K562 (cell line): Measurements from ENCODE around the gene TRAPPC12. TPM values are rescaled to one million over a fixed set of nuclear protein-coding genes. Genes with fewer than 3 reads are reported as not detected.

Experiments used
- ATAC-seq: fragments of 200-7000 bp; cut with Tn5 transposase; 3 replicates; pipeline ENCODE4 v1.9.1; 2020; ENCODE audit warnings: moderate library complexity
- BruUV-seq: library from RNA; stranded (reverse); fragments of 400-500 nt; replicated peaks from 2 replicates; lab custom pipeline; 2021; lab: Mats Ljungman, UMichigan
- CTCF ChIA-PET: fragments of 300-600 bp; formaldehyde crosslinking; extraction: SDS; loops from one replicate; lab custom pipeline; 2021; ENCODE audit warnings: low intra/inter-chr PET ratio; lab: Yijun Ruan, JAX
- POLR2A ChIA-PET: fragments of 300-600, 350-650 bp; sonication (Branson Sonifier 250); formaldehyde crosslinking; extraction: SDS; loops from one replicate; lab custom pipeline; 2021; ENCODE audit warnings: antibody characterized with exemption, inconsistent platforms; lab: Yijun Ruan, JAX
- DNase-seq, 4 experiments: peaks; one replicate each; pipeline versions ENCODE4 v3.0.0 to v3.0.0-alpha.2; 2011 to 2018; ENCODE audit warnings: low spot score in 3 of 4, mixed read lengths in 3 of 4; ENCODE audit errors: extremely low read depth in 1 of 4
- FAIRE-seq: peaks from 2 replicates; lab custom pipeline; 2011; peaks lifted over from hg19 to GRCh38; lab: Jason Lieb, UNC
- H2AFZ ChIP-seq: 2 replicates; pipeline ENCODE4 v1.6.0; 2011; ENCODE audit warnings: low read depth, low read length, control low read depth, inconsistent platforms
- H3K27ac ChIP-seq: fragments of 200-600 bp; 3 replicates; pipeline ENCODE4 v1.8.0; 2011; ENCODE audit warnings: low read depth, mild to moderate bottlenecking, control low read depth, inconsistent platforms, low read length, moderate library complexity, mixed read lengths; ENCODE audit errors: extremely low read depth
- H3K27me3 ChIP-seq, 2 experiments: fragments of 300-600 bp in 1 of 2; 2 replicates in 1 of 2; 3 replicates in 1 of 2; pipeline versions ENCODE4 v1.6.0 to v1.8.0; 2011; ENCODE audit warnings: inconsistent platforms in 2 of 2, low read length in 2 of 2, mild to moderate bottlenecking in 1 of 2, mixed read lengths in 1 of 2, moderate library complexity in 1 of 2; ENCODE audit not compliant: control insufficient read depth in 2 of 2, insufficient read depth in 2 of 2
- H3K36me3 ChIP-seq: fragments of 300-600 bp; 3 replicates; pipeline ENCODE4 v1.8.0; 2011; ENCODE audit warnings: mild to moderate bottlenecking, low read length, inconsistent platforms; ENCODE audit not compliant: control insufficient read depth, insufficient read depth
- H3K4me1 ChIP-seq, 2 experiments: fragments of 200-600 bp in 1 of 2; replicated peaks in 1 of 2; 2 replicates in 1 of 2; 3 replicates in 1 of 2; pipeline versions ENCODE4 v1.5.1 to v1.8.0; 2011; ENCODE audit warnings: inconsistent platforms in 2 of 2, low read length in 2 of 2, mild to moderate bottlenecking in 1 of 2, mixed read lengths in 1 of 2, moderate library complexity in 1 of 2; ENCODE audit not compliant: control insufficient read depth in 2 of 2, insufficient read depth in 2 of 2
- H3K4me2 ChIP-seq: 2 replicates; pipeline ENCODE4 v1.6.1; 2011; ENCODE audit warnings: low read length, control low read depth, inconsistent platforms, mixed read lengths; ENCODE audit not compliant: insufficient read depth
- H3K4me3 ChIP-seq: fragments of 200-600 bp; sonication (generic), shearing (Covaris generic); 2 replicates; pipeline ENCODE4 v1.5.1; 2016; ENCODE audit warnings: control low read depth, inconsistent platforms
- H3K79me2 ChIP-seq: fragments of 200-600 bp; 3 replicates; pipeline ENCODE4 v1.8.0; 2011; ENCODE audit warnings: low read length, inconsistent platforms; ENCODE audit not compliant: control insufficient read depth, insufficient read depth
- H3K9ac ChIP-seq, 2 experiments: 2 replicates each; pipeline versions ENCODE4 v1.6.0 to v1.6.1; 2011; ENCODE audit warnings: low read depth in 2 of 2, low read length in 2 of 2, control low read depth in 1 of 2, inconsistent platforms in 1 of 2, mild to moderate bottlenecking in 1 of 2, mixed read lengths in 1 of 2; ENCODE audit not compliant: insufficient read depth in 1 of 2
- H3K9me1 ChIP-seq: one replicate; pipeline ENCODE4 v1.6.0; 2011; ENCODE audit warnings: inconsistent platforms, mild to moderate bottlenecking, low read length, moderate library complexity; ENCODE audit not compliant: control insufficient read depth, insufficient read depth
- H3K9me3 ChIP-seq: replicated peaks from 2 replicates; pipeline ENCODE4 v1.5.1; 2011; ENCODE audit warnings: low read depth, low read length, inconsistent platforms; ENCODE audit not compliant: control insufficient read depth, insufficient read depth
- H4K20me1 ChIP-seq: replicated peaks from 2 replicates; pipeline ENCODE4 v1.6.1; 2011; ENCODE audit warnings: low read length, inconsistent platforms, mixed read lengths; ENCODE audit not compliant: control insufficient read depth, insufficient read depth
- ARNT ChIP-seq, 2 experiments: fragments of 450-650 bp; IDR thresholded peaks; 2 replicates each; pipeline ENCODE4 v1.6.1; 2016; ENCODE audit warnings: mild to moderate bottlenecking in 1 of 2
- ATF2 ChIP-seq: sonication (generic); formaldehyde crosslinking; IDR thresholded peaks from 2 replicates; pipeline ENCODE4 v1.8.1; 2022; ENCODE audit warnings: missing genetic modification reagents
- LCOR ChIP-seq: sonication (generic); formaldehyde crosslinking; IDR thresholded peaks from 2 replicates; pipeline ENCODE4 v1.8.0; 2022; ENCODE audit warnings: mild to moderate bottlenecking, missing genetic modification reagents
- SMAD3 ChIP-seq: fragments of 450-650 bp; formaldehyde crosslinking; conservative IDR thresholded peaks from 2 replicates; pipeline ENCODE4 v1.4.0; 2020; ENCODE audit warnings: mild to moderate bottlenecking
- SMARCB1 ChIP-seq: IDR thresholded peaks from 2 replicates; pipeline ENCODE4 v1.6.1; 2011; ENCODE audit warnings: improper control_type of control experiment, low read depth; ENCODE audit not compliant: insufficient read length
- U2AF1 ChIP-seq: fragments of 200-400 bp; formaldehyde crosslinking; optimal IDR thresholded peaks from 2 replicates; pipeline ENCODE3; 2017; ENCODE audit warnings: mild to moderate bottlenecking, low read depth, low read length, moderate library complexity
- ZNF23 ChIP-seq: fragments of 250-450 bp; sonication (Bioruptor Pico); IDR thresholded peaks from 2 replicates; pipeline ENCODE4 v1.4.0; 2020; ENCODE audit warnings: mild to moderate bottlenecking
- ZNF239 ChIP-seq: fragments of 250-450 bp; sonication (Bioruptor Pico); IDR thresholded peaks from 2 replicates; pipeline ENCODE4 v1.4.0; 2020; ENCODE audit warnings: mild to moderate bottlenecking
- ZNF444 ChIP-seq: fragments of 250-450 bp; sonication (Bioruptor Pico); IDR thresholded peaks from 2 replicates; pipeline ENCODE4 v1.4.0; 2020; ENCODE audit warnings: mild to moderate bottlenecking, moderate library complexity
- ZNF584 ChIP-seq: fragments of 200-800 bp; sonication (Bioruptor generic); IDR thresholded peaks from 2 replicates; pipeline ENCODE4 v1.6.1; 2016; ENCODE audit warnings: low read depth, mild to moderate bottlenecking, missing genetic modification characterization, missing compliant biosample characterization
- ZNF695 ChIP-seq: fragments of 450-650 bp; formaldehyde crosslinking; IDR thresholded peaks from 2 replicates; pipeline ENCODE4 v1.4.0; 2020; ENCODE audit warnings: mild to moderate bottlenecking, moderate library complexity
- ZSCAN29 ChIP-seq: fragments of 450-650 bp; IDR thresholded peaks from 2 replicates; pipeline ENCODE4 v1.6.1; 2017
- WGBS: fragments of 100-300 bp; shearing (Covaris generic); methylation state at CpG from one replicate; pipeline ENCODE4 v1.1.6; 2016; ENCODE audit warnings: low coverage, mixed read lengths; ENCODE audit not compliant: insufficient coverage; ENCODE audit errors: missing lambda C conversion rate; 5-methylcytosine and 5-hydroxymethylcytosine counted together
- in situ Hi-C: fragments of 300-500 bp; cut with MboI; formaldehyde crosslinking; loops from 4 replicates; pipeline ENCODE4 v1.15.0; 2018; ENCODE audit warnings: inconsistent platforms, mixed read lengths
- intact Hi-C: fragments of 100-400 bp; cut with micrococcal nuclease; formaldehyde crosslinking; loops from 2 replicates; pipeline ENCODE4 v1.14.2; 2022
- polyA plus RNA-seq, 8 experiments: library from polyadenylated mRNA; depleted of rRNA in 4 of 8; stranded (reverse) in 5 of 8; unstranded in 3 of 8; fragments of >200 nt; fragmentation: Nextera tagmentation in 2 of 8; fragmentation: Illumina TruSeq in 1 of 8; extraction: Ambion mirVana in 2 of 8; extraction: Trizol in 1 of 8; gene quantifications; 2 replicates each; pipeline versions ENCODE4 v1.2.1 to v1.2.3, GENCODE V29; 2011 to 2014; ENCODE audit warnings: inconsistent platforms in 1 of 8, missing spikeins in 1 of 8
- total RNA-seq, 7 experiments: library from RNA; depleted of rRNA in 6 of 7; stranded (reverse); fragments of >200 nt in 6 of 7; fragmentation: Illumina TruSeq in 2 of 7; extraction: Trizol in 2 of 7; gene quantifications; 2 replicates each; pipeline versions ENCODE4 v1.2.1 to v1.2.3, GENCODE V29; 2011 to 2021; ENCODE audit warnings: low replicate concordance in 1 of 7
- TF ChIP-seq, protein P1 (sequence below): fragments of 250-450 bp; sonication (Bioruptor Pico); IDR thresholded peaks from 2 replicates; pipeline ENCODE4 v1.5.0; 2020; ENCODE audit warnings: mild to moderate bottlenecking
- TF ChIP-seq, protein P2 (sequence below): fragments of 450-650 bp; IDR thresholded peaks from one replicate; pipeline ENCODE4 v1.6.1; 2018; ENCODE audit warnings: mild to moderate bottlenecking, moderate library complexity; ENCODE audit not compliant: partially characterized antibody
- TF ChIP-seq, protein P3 (sequence below), 2 experiments: fragments of 250-450 bp in 1 of 2; fragments of 450-650 bp in 1 of 2; sonication (Bioruptor Pico) in 1 of 2; IDR thresholded peaks; 2 replicates each; pipeline versions ENCODE4 v1.6.1 to v1.8.0; 2016 to 2021; ENCODE audit warnings: mild to moderate bottlenecking in 2 of 2, moderate library complexity in 2 of 2, missing compliant biosample characterization in 1 of 2, missing genetic modification characterization in 1 of 2

Gene TRAPPC12
- total and polyA plus RNA-seq, 9 of the 15 experiments (the other 6 are each of a cell fraction or from before 2014, with no cell fraction given), result 8.0 to 75.2 (median 39.1) TPM

GRCh38 chr2:3487432-3487831 is 107.9 kb downstream of the TRAPPC12 start:
- intact Hi-C loops, result no loop called here
- in situ Hi-C loops, result no loop called here
- FAIRE-seq, result no peak
- Histone ChIP-seq H4K20me1 (no peaks in the 10 kb centered on the region), H3K4me1 (peaks cover 0 to 34% of the 10 kb centered on the region in 2 experiments; a peak in 2 of 5 replicates), H3K4me2 (no peak overlapping the region), H3K9ac (no peak overlapping the region), H3K4me3 (no peak overlapping the region), H2AFZ (no peak overlapping the region)
- POLR2A ChIA-PET, result interaction anchor here (0.6 to 0.9 kb wide), 3 partner anchors 9 to 293 kb away, joined by 3 to 5 read pairs (median 4); no protein-coding TSS in a partner anchor
- no peak for DNase-seq
- TF ChIP-seq LCOR (CRISPR knock-in tag), result no peak
- TF ChIP-seq, protein P1, sequence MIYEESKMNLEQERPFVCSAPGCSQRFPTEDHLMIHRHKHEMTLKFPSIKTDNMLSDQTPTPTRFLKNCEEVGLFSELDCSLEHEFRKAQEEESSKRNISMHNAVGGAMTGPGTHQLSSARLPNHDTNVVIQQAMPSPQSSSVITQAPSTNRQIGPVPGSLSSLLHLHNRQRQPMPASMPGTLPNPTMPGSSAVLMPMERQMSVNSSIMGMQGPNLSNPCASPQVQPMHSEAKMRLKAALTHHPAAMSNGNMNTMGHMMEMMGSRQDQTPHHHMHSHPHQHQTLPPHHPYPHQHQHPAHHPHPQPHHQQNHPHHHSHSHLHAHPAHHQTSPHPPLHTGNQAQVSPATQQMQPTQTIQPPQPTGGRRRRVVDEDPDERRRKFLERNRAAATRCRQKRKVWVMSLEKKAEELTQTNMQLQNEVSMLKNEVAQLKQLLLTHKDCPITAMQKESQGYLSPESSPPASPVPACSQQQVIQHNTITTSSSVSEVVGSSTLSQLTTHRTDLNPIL (CRISPR knock-in tag), result no peak
- TF ChIP-seq ZNF444 (CRISPR knock-in tag), result no peak
- TF ChIP-seq ZNF239, result no peak
- no peak for TF ChIP-seq SMARCB1
- TF ChIP-seq ZNF23 (CRISPR knock-in tag), result no peak
- TF ChIP-seq ATF2 (CRISPR knock-in tag), result no peak
- no peak for TF ChIP-seq ARNT (IDR thresholded peaks at IDR 0.05)
- TF ChIP-seq ZSCAN29, result no peak
- TF ChIP-seq ZNF584 (CRISPR knock-in tag), result no peak
- no peak for TF ChIP-seq SMAD3 (CRISPR knock-in tag)
- TF ChIP-seq, protein P2, sequence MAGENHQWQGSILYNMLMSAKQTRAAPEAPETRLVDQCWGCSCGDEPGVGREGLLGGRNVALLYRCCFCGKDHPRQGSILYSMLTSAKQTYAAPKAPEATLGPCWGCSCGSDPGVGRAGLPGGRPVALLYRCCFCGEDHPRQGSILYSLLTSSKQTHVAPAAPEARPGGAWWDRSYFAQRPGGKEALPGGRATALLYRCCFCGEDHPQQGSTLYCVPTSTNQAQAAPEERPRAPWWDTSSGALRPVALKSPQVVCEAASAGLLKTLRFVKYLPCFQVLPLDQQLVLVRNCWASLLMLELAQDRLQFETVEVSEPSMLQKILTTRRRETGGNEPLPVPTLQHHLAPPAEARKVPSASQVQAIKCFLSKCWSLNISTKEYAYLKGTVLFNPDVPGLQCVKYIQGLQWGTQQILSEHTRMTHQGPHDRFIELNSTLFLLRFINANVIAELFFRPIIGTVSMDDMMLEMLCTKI, result no peak
- no peak for TF ChIP-seq ZNF695 (CRISPR knock-in tag)
- TF ChIP-seq U2AF1, result no peak
- TF ChIP-seq, protein P3, sequence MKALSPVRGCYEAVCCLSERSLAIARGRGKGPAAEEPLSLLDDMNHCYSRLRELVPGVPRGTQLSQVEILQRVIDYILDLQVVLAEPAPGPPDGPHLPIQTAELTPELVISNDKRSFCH (CRISPR knock-in tag; IDR thresholded peaks at IDR 0.05), result no peak
- TF ChIP-seq, protein P3 (tag; IDR thresholded peaks at IDR 0.05), result no peak
- TF ChIP-seq, all 486 proteins: peak for 0
- CTCF ChIA-PET, result no interaction called here
- H3K79me2 ChIP-seq, result no peaks in the 10 kb centered on the region
- ATAC-seq, result no peak
- H3K9me1 ChIP-seq, result no peaks in the 10 kb centered on the region
- H3K27me3 ChIP-seq, result no peaks in the 10 kb centered on the region
- H3K27ac ChIP-seq, result no peak overlapping the region
- H3K9me3 ChIP-seq, result peaks cover 1% of the 10 kb centered on the region
- no TSS peak for BruUV-seq
- no peaks in the 10 kb centered on the region; the same call in 2 of the 3 replicates for H3K36me3 ChIP-seq
- WGBS, result 66% methylated on average over 10 of the region's 10 CpGs
